Measurements from ENCODE around the gene MTO1.

- TF ChIP-seq CTCF (IDR thresholded peaks at IDR 0.05): no peak
- TF ChIP-seq POLR2A (IDR thresholded peaks at IDR 0.05): peak in 1 of 2 donors; percentile 60
These were observed at the start of gene MTO1 for GRCh38 chr6:73461537-73462350.

Measured in adrenal gland (tissue), 5 donors.